Measurements from ENCODE around the gene FAM167B. TPM values are rescaled to one million over a fixed set of nuclear protein-coding genes. Genes with fewer than 3 reads are reported as not detected.

The FAM167B gene
- total RNA-seq, 1 experiment from 2014 or later, result 1.5 TPM

- no peak overlapping the region for H3K4me3 Mint-ChIP-seq
- no peak overlapping the region for H3K27ac Mint-ChIP-seq
- H3K79me2 ChIP-seq (ENCODE audit: insufficient read depth, low read length), result 0 out of 2 replicates have a peak, but pooled peaks cover 1% of the 10 kb centered on the region
- H4K20me1 ChIP-seq (ENCODE audit: control insufficient read depth, insufficient read depth, insufficient read length), result no peaks in the 10 kb centered on the region
- H3K4me2 ChIP-seq (ENCODE audit: insufficient read depth, insufficient read length, low read length), result no peak overlapping the region
- H4K5ac ChIP-seq (ENCODE audit: insufficient read length, low read depth, low read length), result no peak overlapping the region
- no peaks in the 10 kb centered on the region for H3K9me3 Mint-ChIP-seq
- H3K9ac ChIP-seq (ENCODE audit: extremely low read depth, insufficient read length, low read length), result no peak overlapping the region
- H3K4me1 ChIP-seq (ENCODE audit: insufficient read depth, low read length), result peaks cover 4% of the 10 kb centered on the region; the same call in 1 of the 2 replicates
- no peak overlapping the region for H4K91ac ChIP-seq (ENCODE audit: insufficient read length, low read depth, low read length)
- H3K23ac ChIP-seq (ENCODE audit: insufficient read length, low read depth, low read length), result no peak overlapping the region
- no peak overlapping the region for H3K27ac ChIP-seq (ENCODE audit: insufficient read length, low read depth, low read length)
- no peak for DNase-seq
- no peak overlapping the region for H3K56ac ChIP-seq (ENCODE audit: insufficient read length, low read depth, low read length)
- no peak overlapping the region for H2BK12ac ChIP-seq (ENCODE audit: insufficient read length, low read depth, low read length)
- no peak overlapping the region for H3K18ac ChIP-seq (ENCODE audit: insufficient read length, low read depth, low read length)
- H2BK15ac ChIP-seq (ENCODE audit: low read depth, low read length), result no peak overlapping the region
- H3K9me3 ChIP-seq (ENCODE audit: control insufficient read depth, low read depth, low read length), result no peaks in the 10 kb centered on the region
- no peak overlapping the region for H2BK120ac ChIP-seq (ENCODE audit: low read depth, low read length, poor library complexity, severe bottlenecking)
- H3K27me3 Mint-ChIP-seq (ENCODE audit: low read depth), result no peaks in the 10 kb centered on the region
- H2AFZ ChIP-seq (ENCODE audit: low read length), result no peak overlapping the region
- H2BK5ac ChIP-seq (ENCODE audit: insufficient read length, low read length), result no peak overlapping the region
- H2AK5ac ChIP-seq (ENCODE audit: insufficient read length, low read length), result no peak overlapping the region
- H2BK20ac ChIP-seq (ENCODE audit: low read depth, low read length, poor library complexity, severe bottlenecking), result no peak overlapping the region
- H3K27me3 ChIP-seq (ENCODE audit: insufficient read depth, low read length), result no peaks in the 10 kb centered on the region
- no peaks in the 10 kb centered on the region for H3K23me2 ChIP-seq (ENCODE audit: insufficient read length, low read depth, low read length, poor library complexity, severe bottlenecking)
- no peak overlapping the region for H3K14ac ChIP-seq (ENCODE audit: insufficient read depth, low read length)
- WGBS (ENCODE audit: extremely low coverage, insufficient read length, low lambda C conversion rate), result no CpG with 5 or more reads among the region's 5 CpGs
- H3K4ac ChIP-seq (ENCODE audit: low read depth, low read length), result no peak overlapping the region
- H3K36me3 Mint-ChIP-seq (ENCODE audit: insufficient read depth in 1 of 3, low read depth in 3 of 3), result peaks cover 8 to 36% (median 29%) of the 10 kb centered on the region in 3 experiments; a peak in 6 of 7 replicates
- no peak overlapping the region for H3T11ph ChIP-seq (ENCODE audit: low read length)
- no peaks in the 10 kb centered on the region for H3K79me1 ChIP-seq (ENCODE audit: insufficient read depth, low read depth, low read length, poor library complexity, severe bottlenecking)
- TF ChIP-seq CTCF (conservative IDR thresholded peaks at IDR 0.05), result no peak
- peaks cover 12 to 13% of the 10 kb centered on the region in 2 experiments for H3K4me1 Mint-ChIP-seq
- no peak overlapping the region for H4K8ac ChIP-seq (replicated peaks; ENCODE audit: insufficient read length, low read depth, low read length)
These were observed 30.5 kb upstream of the FAM167B start for GRCh38 chr1:32216566-32216965.

Measured in H9 (cell line).